ENCODE results near the gene TOR1A. TPM values are rescaled to one million over a fixed set of nuclear protein-coding genes. Genes with fewer than 3 reads are reported as not detected.

Gene TOR1A
- total RNA-seq, 1 donor from 2014 or later, result 42.3 TPM

- TF ChIP-seq CTCF (IDR thresholded peaks at IDR 0.05; ENCODE audit: partially characterized antibody, unreplicated experiment), result peak; percentile 92
- H3K4me1 Mint-ChIP-seq (ENCODE audit: low read depth, unreplicated experiment), result no peaks in the 10 kb centered on the region
- DNase-seq, result peak; percentile 76
- H3K27ac Mint-ChIP-seq (ENCODE audit: unreplicated experiment), result peak overlapping the region; percentile 13
- H3K9me3 Mint-ChIP-seq (ENCODE audit: unreplicated experiment), result peaks cover 2% of the 10 kb centered on the region
- H3K4me3 Mint-ChIP-seq (ENCODE audit: unreplicated experiment), result no peak overlapping the region
- H3K27me3 Mint-ChIP-seq (ENCODE audit: unreplicated experiment), result no peaks in the 10 kb centered on the region
- no peaks in the 10 kb centered on the region for H3K36me3 Mint-ChIP-seq (ENCODE audit: unreplicated experiment)
Observed at GRCh38 chr9:129783516-129784361, 40.2 kb downstream of the TOR1A start.

GRCh38 chr9:129781981-129782380, 42.0 kb downstream of the TOR1A start:
- no peak for TF ChIP-seq CTCF (IDR thresholded peaks at IDR 0.05; ENCODE audit: partially characterized antibody, unreplicated experiment)
- no peaks in the 10 kb centered on the region for H3K27me3 Mint-ChIP-seq (ENCODE audit: unreplicated experiment)
- no peak for DNase-seq
- peaks cover 5% of the 10 kb centered on the region for H3K36me3 Mint-ChIP-seq (ENCODE audit: unreplicated experiment)
- H3K27ac Mint-ChIP-seq (ENCODE audit: unreplicated experiment), result no peak overlapping the region
- H3K4me3 Mint-ChIP-seq (ENCODE audit: unreplicated experiment), result no peak overlapping the region
- peaks cover 6% of the 10 kb centered on the region for H3K4me1 Mint-ChIP-seq (ENCODE audit: low read depth, unreplicated experiment)
- peaks cover 2% of the 10 kb centered on the region for H3K9me3 Mint-ChIP-seq (ENCODE audit: unreplicated experiment)

- no peak for TF ChIP-seq CTCF (IDR thresholded peaks at IDR 0.05; ENCODE audit: partially characterized antibody, unreplicated experiment)
- Mint-ChIP-seq H3K4me1 (ENCODE audit: low read depth, unreplicated experiment) (peaks cover 7% of the 10 kb centered on the region), H3K4me3 (ENCODE audit: unreplicated experiment) (no peak overlapping the region), H3K9me3 (ENCODE audit: unreplicated experiment) (peaks cover 2% of the 10 kb centered on the region), H3K27me3 (ENCODE audit: unreplicated experiment) (no peaks in the 10 kb centered on the region), H3K36me3 (ENCODE audit: unreplicated experiment) (peaks cover 5% of the 10 kb centered on the region), H3K27ac (ENCODE audit: unreplicated experiment) (no peak overlapping the region)
- no peak for DNase-seq
Observed at GRCh38 chr9:129781131-129781530, 42.8 kb downstream of the TOR1A start.

GRCh38 chr9:129779560-129780190, 44.3 kb downstream of the TOR1A start:
- peaks cover 10% of the 10 kb centered on the region for H3K4me1 Mint-ChIP-seq (ENCODE audit: low read depth, unreplicated experiment)
- H3K9me3 Mint-ChIP-seq (ENCODE audit: unreplicated experiment), result peaks cover 2% of the 10 kb centered on the region
- no peak for TF ChIP-seq CTCF (IDR thresholded peaks at IDR 0.05; ENCODE audit: partially characterized antibody, unreplicated experiment)
- H3K4me3 Mint-ChIP-seq (ENCODE audit: unreplicated experiment), result no peak overlapping the region
- H3K27ac Mint-ChIP-seq (ENCODE audit: unreplicated experiment), result no peak overlapping the region
- DNase-seq, result no peak
- peaks cover 5% of the 10 kb centered on the region for H3K36me3 Mint-ChIP-seq (ENCODE audit: unreplicated experiment)
- no peaks in the 10 kb centered on the region for H3K27me3 Mint-ChIP-seq (ENCODE audit: unreplicated experiment)

GRCh38 chr9:129778469-129778868, 45.5 kb downstream of the TOR1A start:
- Mint-ChIP-seq H3K27ac (ENCODE audit: unreplicated experiment) (no peak overlapping the region), H3K36me3 (ENCODE audit: unreplicated experiment) (peaks cover 5% of the 10 kb centered on the region), H3K4me1 (ENCODE audit: low read depth, unreplicated experiment) (peaks cover 10% of the 10 kb centered on the region), H3K9me3 (ENCODE audit: unreplicated experiment) (peaks cover 2% of the 10 kb centered on the region), H3K27me3 (ENCODE audit: unreplicated experiment) (peaks cover 3% of the 10 kb centered on the region), H3K4me3 (ENCODE audit: unreplicated experiment) (no peak overlapping the region)
- DNase-seq, result no peak
- TF ChIP-seq CTCF (IDR thresholded peaks at IDR 0.05; ENCODE audit: partially characterized antibody, unreplicated experiment), result no peak

Measured in glutamatergic neuron (in vitro differentiated cells).